Stomach (tissue), 4 donors: ENCODE data around the gene NXPH1.

Source experiments
- CTCF ChIP-seq, 7 experiments: fragments of 450-650 bp in 4 of 7; fragments of 200-600 bp in 3 of 7; sonication (generic) in 3 of 7; IDR thresholded peaks; one replicate each; pipeline ENCODE4 v1.5.1; 2016 to 2019; ENCODE audit warnings: antibody characterized with exemption in 7 of 7, control low read depth in 2 of 7, mild to moderate bottlenecking in 1 of 7
- POLR2A ChIP-seq, 4 donors: fragments of 450-650 bp; IDR thresholded peaks; one replicate each; pipeline ENCODE4 v1.6.1; 2016; ENCODE audit warnings: antibody characterized with exemption in 4 of 4, control low read depth in 2 of 4, mild to moderate bottlenecking in 1 of 4, moderate library complexity in 1 of 4
- POLR2AphosphoS5 ChIP-seq, 3 donors: sonication (generic); formaldehyde crosslinking; IDR thresholded peaks; one replicate each; pipeline ENCODE4 v1.6.1; 2016; ENCODE audit warnings: antibody characterized with exemption in 3 of 3

GRCh38 chr7:8386926-8387550, 46.4 kb upstream of the NXPH1 start:
- TF ChIP-seq CTCF (IDR thresholded peaks at IDR 0.05) (no peak), POLR2A (IDR thresholded peaks at IDR 0.05) (no peak), POLR2AphosphoS5 (IDR thresholded peaks at IDR 0.05) (no peak)
